Stimulated activated CD4-positive, alpha-beta T cell treated with anti-CD3 and anti-CD28 coated beads, Interleukin-2, amount 100 ng/mL, for 24 hours (primary cell): ENCODE data around the gene ZNF32.
A peak's percentile ranks its signal among the peaks of the same experiment; 100 is the strongest.
"Not testable (repeated sequence)": the region's sequence is repeated elsewhere in the genome, so short reads cannot be mapped to it uniquely, and the experiment has no call there.

ENCODE experiments used
- DNase-seq, 2 donors: peaks; one replicate each; pipeline ENCODE4 v3.0.0-alpha.2; 2020

ZNF32 gene

GRCh38 chr10:43623351-43623750, 25.3 kb downstream of the ZNF32 start:
- DNase-seq: no peak

- no peak for DNase-seq
Measured at GRCh38 chr10:43622038-43622437, 26.6 kb downstream of the ZNF32 start.

GRCh38 chr10:43619368-43619767, 29.3 kb downstream of the ZNF32 start:
- DNase-seq: no peak

- DNase-seq: no peak
Measured at GRCh38 chr10:43616697-43617370, 31.8 kb downstream of the ZNF32 start.

- no peak for DNase-seq
Measured at GRCh38 chr10:43610636-43611035, 38.0 kb downstream of the ZNF32 start.

- no peak for DNase-seq
Measured at GRCh38 chr10:43607199-43607573, 41.5 kb downstream of the ZNF32 start.

GRCh38 chr10:43606323-43607198, 42.1 kb downstream of the ZNF32 start, which contains the start of gene ZNF485:
Gene ZNF485 (plus strand): TSS chr10:43606438. CDS start chr10:43607051, 613 bp downstream.
- peak; percentile 73 to 77 for DNase-seq

- DNase-seq: no peak
Measured at GRCh38 chr10:43605850-43606322, 42.8 kb downstream of the ZNF32 start.

- not testable (repeated sequence) for DNase-seq
Measured at GRCh38 chr10:43601576-43601975, 47.1 kb downstream of the ZNF32 start.

- no peak for DNase-seq
Measured at GRCh38 chr10:43599333-43599732, 49.3 kb downstream of the ZNF32 start.

GRCh38 chr10:43598446-43598845, 50.2 kb downstream of the ZNF32 start:
- DNase-seq: no peak

- DNase-seq: no peak
Measured at GRCh38 chr10:43596546-43596945, 52.1 kb downstream of the ZNF32 start.

GRCh38 chr10:43595739-43596298, 52.9 kb downstream of the ZNF32 start:
- peak; percentile 29 to 34 for DNase-seq

- peak; percentile 28 to 31 for DNase-seq
Measured at GRCh38 chr10:43594944-43595589, 53.6 kb downstream of the ZNF32 start.
